CD4-positive, alpha-beta T cell treated with Interferon gamma for 1 hour (primary cell): ENCODE measurements around the gene DIPK1A.
"Not testable (repeated sequence)": the region's sequence is repeated elsewhere in the genome, so short reads cannot be mapped to it uniquely, and the experiment has no call there.

Source experiments
- DNase-seq: peaks from one replicate; pipeline ENCODE4 v3.0.0-alpha.2; 2020

Gene DIPK1A

GRCh38 chr1:92975551-92976232, 14.4 kb upstream of the DIPK1A start:
- DNase-seq = peak; percentile 49

- not testable (repeated sequence) for DNase-seq
These were observed 12.8 kb upstream of the DIPK1A start for GRCh38 chr1:92974112-92974511.

GRCh38 chr1:92973203-92973897, 12.1 kb upstream of the DIPK1A start:
- no peak for DNase-seq

- no peak for DNase-seq
These were observed 11.3 kb upstream of the DIPK1A start for GRCh38 chr1:92972409-92973129.

GRCh38 chr1:92971932-92972331, 10.7 kb upstream of the DIPK1A start:
- not testable (repeated sequence) for DNase-seq

GRCh38 chr1:92970990-92971689, 9.9 kb upstream of the DIPK1A start:
- no peak for DNase-seq

GRCh38 chr1:92969517-92969916, 8.3 kb upstream of the DIPK1A start:
- no peak for DNase-seq

GRCh38 chr1:92968138-92969032, 7.1 kb upstream of the DIPK1A start:
- DNase-seq = no peak

GRCh38 chr1:92964998-92965397, 3.7 kb upstream of the DIPK1A start:
- peak; percentile 39 for DNase-seq

GRCh38 chr1:92964316-92964715, 3.1 kb upstream of the DIPK1A start:
- DNase-seq = no peak

GRCh38 chr1:92961896-92962752, 862 bp upstream of the DIPK1A start:
- DNase-seq = peak; percentile 84

- DNase-seq = peak; percentile 70
These were observed 699 bp downstream of the DIPK1A start for GRCh38 chr1:92960395-92961130.

- DNase-seq = no peak
These were observed 2.9 kb downstream of the DIPK1A start for GRCh38 chr1:92958203-92958970.

GRCh38 chr1:92957030-92957734, 4.1 kb downstream of the DIPK1A start:
- no peak for DNase-seq

GRCh38 chr1:92956254-92957029, 4.8 kb downstream of the DIPK1A start:
- no peak for DNase-seq

GRCh38 chr1:92953491-92953890, 7.8 kb downstream of the DIPK1A start:
- DNase-seq = peak; percentile 35

- no peak for DNase-seq
These were observed 8.5 kb downstream of the DIPK1A start for GRCh38 chr1:92952714-92953113.

GRCh38 chr1:92951141-92951582, 10.1 kb downstream of the DIPK1A start:
- peak; percentile 13 for DNase-seq
